AG10803 (cell line): ENCODE results near the gene MPP2.

Source experiments
- DNase-seq: peaks from one replicate; pipeline ENCODE4 v3.0.0; 2010; ENCODE audit warnings: low read depth
- H3K4me3 ChIP-seq: 2 replicates; pipeline ENCODE4 v1.5.1; 2011; ENCODE audit warnings: mild to moderate bottlenecking, low read length, control low read depth
- CTCF ChIP-seq: conservative IDR thresholded peaks from 2 replicates; pipeline ENCODE4 v1.5.1; 2011; ENCODE audit warnings: mild to moderate bottlenecking, low read length, control low read depth, inconsistent platforms

MPP2 gene

GRCh38 chr17:43909537-43910231, 2.3 kb upstream of the MPP2 start:
- no peak for TF ChIP-seq CTCF
- no peak overlapping the region for H3K4me3 ChIP-seq
- no peak for DNase-seq

- peak overlapping the region; percentile 73 for H3K4me3 ChIP-seq
- TF ChIP-seq CTCF, result no peak
- DNase-seq, result peak; percentile 74
These were observed 824 bp upstream of the MPP2 start for GRCh38 chr17:43907998-43908721.

DNA sequence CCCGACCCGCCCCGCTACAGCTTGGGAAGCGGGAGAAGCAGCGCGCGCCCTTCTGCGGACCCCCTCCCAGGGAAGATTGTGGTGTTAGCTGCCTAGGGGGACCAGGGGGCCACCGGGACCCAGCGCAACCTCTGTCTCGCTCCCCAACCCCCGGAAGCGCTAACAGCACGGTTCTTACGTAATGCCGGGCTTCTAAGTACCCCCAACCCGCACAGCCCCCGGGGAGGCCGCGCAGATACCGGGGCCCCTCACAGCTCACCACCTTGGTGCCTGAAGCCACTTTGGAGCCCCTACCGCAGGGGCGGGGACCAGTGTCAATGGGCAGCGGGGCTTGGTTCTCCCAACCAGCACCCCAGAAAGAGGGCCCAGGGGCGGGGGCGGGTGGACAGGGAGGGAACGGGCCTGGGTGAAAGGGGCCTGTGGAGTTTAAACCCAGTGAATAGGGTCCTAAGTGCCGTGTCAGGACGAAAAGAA, 348 bp downstream of the MPP2 start:
- DNase-seq, result no peak
- no peak for TF ChIP-seq CTCF
- peak overlapping the region; percentile 73 for H3K4me3 ChIP-seq

DNA sequence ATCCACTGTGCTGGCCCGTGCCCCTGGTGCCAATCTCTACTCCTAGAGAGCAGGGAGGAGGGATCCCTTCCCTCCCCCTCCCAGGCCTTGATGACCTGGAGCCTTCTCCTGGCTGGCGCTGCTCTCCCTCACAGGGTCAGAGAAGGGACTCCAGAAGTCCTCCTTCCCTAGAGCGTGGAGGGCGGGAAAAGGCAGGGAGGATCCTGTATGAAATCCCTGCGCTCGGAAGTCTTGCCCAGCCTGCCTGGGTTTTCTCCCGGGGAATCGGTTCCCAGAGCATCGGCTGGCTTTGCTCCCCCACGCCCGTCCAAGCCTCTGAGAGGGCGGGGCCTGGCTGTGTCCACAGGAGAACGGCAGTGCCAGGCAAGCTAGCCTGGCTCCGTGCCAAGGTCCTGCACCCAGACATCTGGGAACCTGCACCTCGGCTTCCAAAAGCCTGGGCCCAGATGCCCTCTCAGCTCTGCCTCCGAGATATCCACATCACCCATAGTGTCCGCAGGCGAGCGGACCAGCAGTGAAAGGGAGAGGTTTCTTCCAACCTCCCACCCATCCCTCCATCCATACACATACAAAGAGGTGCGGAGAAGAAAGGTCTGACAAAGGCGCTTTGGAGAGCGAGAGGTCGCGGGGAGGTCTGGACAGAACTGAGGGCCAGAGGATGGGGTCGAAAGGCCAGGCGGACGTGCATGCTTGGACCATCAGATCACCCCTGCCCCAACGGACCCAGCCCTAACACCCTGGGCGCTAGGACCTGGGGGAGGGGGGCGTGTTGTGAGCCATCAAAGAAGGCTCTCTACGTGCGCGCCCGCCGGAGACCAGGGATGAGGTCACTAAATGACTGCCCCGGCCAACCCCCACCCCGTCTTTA, 1.1 kb downstream of the MPP2 start:
- DNase-seq, result peak; percentile 52
- peak overlapping the region; percentile 73 for H3K4me3 ChIP-seq
- TF ChIP-seq CTCF, result no peak

GRCh38 chr17:43905400-43905984, 1.8 kb downstream of the MPP2 start:
- no peak for DNase-seq
- no peak for TF ChIP-seq CTCF
- H3K4me3 ChIP-seq, result no peak overlapping the region

DNA sequence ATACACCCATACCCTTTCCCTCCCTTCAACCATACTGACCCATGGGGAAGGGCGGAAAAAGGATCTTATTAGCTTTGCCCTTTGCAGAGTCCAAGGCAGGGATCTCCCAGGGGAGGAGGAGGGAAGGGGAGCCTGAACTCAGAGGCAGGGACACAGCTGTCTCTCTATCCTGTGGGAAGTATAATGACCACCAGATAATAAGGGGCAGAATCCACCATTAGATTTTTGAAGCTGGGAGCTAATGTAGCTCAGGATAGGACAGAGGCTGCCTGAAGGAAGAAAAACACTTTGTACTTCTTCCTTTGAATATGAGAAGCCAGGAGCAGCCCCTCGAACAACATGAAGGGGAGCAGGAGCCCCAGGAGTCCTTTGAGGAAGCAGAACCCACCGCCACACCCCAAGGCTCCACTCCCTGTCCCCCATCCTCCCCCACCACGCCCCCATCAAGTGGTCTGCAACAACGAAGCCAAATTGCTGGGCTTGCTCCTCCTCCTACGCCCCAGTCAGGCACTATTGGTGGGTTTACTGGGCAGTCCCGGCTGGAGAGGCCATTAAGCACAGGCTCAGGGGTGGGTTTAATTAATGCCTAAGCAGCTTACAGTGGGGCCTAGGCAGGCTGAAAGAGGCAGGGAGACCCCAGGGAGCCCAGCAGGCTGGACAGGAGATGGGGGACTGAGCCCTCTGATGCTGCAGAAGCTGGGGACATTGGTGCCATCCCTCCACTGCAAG, 5.3 kb downstream of the MPP2 start:
- no peak overlapping the region for H3K4me3 ChIP-seq
- DNase-seq, result no peak
- no peak for TF ChIP-seq CTCF
